EH (cell line): ENCODE results near the gene KANK3.

Experiments
- DNase-seq: peaks from one replicate; pipeline ENCODE4 v3.0.0-alpha.2; 2015; ENCODE audit warnings: low read depth

Gene KANK3

DNA sequence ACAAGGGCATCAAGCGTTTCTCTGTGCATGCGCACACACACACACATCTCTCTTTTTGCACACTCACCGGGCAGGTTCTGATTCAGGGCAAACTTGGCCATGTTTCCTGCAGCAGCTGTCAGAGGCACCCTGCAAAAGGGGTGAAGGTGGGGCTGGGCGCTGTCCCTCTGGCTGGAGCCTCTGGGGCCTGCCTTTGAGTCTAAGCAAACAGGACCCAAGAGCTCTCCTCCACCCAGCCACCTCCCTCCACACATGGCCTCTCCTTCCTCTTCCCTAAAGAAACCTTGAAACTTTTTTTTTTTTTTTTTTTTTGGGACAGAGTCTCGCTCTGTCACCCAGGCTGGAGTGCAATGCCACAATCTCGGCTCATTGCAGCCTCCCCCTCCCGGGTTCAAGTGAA, 5.3 kb downstream of the KANK3 start:
- no peak for DNase-seq

DNA sequence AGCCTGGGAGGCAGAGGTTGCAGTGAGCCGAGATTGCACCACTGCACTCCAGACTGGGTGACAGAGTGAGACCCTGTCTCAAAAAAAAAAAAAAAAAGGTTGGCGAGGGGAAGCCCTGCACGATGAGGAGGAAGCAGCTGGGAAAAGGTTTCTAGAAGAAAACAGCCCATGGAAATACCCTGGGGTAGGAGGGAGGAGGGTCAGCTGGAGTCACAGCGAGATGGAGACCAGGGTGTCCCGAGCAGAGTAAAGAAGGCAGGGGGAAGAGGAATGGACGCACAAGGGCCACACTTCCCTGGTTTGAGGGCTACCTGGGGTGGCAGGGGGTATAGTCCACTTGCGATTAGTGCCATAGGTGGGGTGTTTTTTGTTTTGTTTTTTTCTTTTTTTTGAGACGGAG, 6.4 kb downstream of the KANK3 start:
- DNase-seq = no peak

GRCh38 chr19:8336072-8336569, 6.9 kb downstream of the KANK3 start:
- no peak for DNase-seq

GRCh38 chr19:8335343-8336071, 7.6 kb downstream of the KANK3 start:
- no peak for DNase-seq

DNA sequence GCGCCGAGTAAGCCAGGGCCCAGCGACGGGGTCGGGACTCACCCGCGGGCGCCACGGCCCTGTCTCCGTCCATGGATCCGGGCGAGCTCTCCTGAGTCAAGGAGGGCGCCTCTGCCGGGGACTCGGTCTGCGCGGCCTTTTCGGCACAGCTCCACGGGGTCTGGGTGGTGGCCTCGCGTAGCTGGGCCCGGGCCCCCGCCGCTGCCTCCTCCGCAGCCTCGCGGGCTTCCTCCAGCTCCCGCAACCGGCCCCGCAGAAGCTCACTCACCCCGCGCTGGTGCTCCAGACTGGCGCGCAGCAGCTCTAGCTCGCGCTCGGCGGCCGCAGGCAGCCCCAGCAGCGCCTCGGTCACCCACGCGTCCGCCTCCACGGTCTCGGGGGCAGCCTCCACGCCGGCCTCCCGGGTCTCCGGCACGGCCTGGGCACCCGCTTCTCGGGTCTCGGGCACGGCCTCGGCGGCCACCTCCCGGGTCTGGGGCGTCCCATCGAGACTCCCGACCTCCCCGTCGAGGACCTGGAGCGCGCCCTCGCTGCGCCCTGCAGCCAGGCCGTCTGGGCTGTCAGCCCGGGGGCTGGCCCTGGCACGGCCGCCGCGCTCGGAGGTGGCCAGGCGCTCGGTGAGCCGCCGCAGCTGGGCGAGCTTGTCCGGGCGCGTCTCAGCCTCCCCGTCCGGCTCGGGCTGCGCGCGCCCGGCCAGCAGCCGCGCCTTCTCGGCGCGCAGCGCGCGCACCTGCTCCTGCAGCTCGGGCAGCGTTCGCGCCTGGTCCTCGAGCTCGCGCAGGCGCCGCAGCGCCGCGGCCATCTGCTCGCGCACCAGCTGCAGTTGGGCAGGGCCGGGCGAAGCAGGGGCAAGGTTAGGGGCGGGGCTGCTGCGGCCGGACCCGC, 8.4 kb downstream of the KANK3 start:
- peak; percentile 48 for DNase-seq

DNA sequence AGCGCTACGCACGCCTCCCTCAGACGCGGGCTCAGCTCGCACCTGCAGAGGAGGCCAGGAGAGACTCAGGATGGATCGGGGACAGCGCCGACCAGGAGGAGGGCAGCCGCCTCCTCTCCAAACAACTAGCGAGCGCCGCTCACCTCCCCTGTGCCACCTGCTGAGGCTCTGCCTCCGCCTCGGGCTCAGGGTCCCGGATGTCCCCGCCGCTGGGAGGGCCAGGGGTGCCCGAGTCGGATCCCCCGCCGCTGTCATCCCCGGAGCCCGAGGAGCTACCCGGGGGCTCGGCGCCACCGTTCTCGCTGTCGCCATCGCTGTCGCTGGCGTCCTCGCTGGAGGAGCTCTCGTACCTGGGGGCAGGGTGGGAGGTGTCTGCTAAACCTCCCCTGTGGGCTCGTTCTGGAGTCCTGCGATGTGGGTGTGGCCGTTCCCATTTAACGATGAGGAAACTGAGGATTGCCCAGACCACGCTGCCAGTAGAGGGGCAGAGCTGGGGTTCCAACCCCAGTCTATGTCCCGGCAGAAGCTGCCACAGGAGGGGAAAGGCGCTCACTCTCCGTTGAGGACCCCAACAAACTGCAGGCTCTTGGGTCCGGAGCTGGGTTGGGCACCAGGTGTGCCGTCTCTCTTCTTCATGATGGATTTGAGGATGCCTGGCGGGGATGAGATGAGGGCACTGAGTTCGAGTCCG, 9.2 kb downstream of the KANK3 start:
- no peak for DNase-seq

DNA sequence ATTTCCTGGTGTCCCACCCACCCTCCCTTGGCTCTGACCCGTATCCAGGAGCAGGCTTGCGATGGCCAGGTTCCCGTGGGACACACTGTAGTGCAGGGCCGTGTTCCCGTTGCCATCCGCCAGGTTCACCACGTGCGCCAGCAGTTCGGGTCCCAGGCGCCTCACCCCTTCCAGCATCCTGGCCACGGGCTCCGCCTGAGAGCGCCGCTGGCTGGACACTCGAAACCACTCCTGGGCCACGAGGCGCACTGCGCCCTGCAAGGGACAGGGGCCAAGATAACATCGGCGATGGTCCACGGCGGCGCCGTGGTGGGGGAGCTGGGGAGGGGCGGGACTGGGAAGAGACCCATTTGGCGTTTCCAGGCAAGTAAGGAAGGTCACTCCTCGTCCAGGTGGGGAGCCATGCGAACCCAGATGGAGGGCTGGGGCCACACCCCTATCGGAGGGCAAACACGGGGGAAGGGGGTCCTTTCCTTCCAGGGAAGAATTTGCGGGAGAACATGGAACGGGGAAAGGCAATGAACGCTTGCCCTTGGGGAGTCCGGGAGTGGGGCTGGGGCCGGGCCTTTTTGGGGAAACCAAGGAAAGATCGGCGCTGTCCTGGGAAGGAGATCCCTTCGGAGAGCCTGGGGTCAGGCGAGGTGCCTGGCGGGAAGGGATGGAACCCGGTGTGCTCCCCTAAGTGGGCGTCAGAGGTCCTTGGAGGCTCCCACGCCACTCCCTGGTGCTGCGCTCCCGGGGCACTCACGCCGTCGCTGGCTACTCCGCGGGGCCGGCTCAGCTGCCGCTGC, 9.9 kb downstream of the KANK3 start:
- no peak for DNase-seq

DNA sequence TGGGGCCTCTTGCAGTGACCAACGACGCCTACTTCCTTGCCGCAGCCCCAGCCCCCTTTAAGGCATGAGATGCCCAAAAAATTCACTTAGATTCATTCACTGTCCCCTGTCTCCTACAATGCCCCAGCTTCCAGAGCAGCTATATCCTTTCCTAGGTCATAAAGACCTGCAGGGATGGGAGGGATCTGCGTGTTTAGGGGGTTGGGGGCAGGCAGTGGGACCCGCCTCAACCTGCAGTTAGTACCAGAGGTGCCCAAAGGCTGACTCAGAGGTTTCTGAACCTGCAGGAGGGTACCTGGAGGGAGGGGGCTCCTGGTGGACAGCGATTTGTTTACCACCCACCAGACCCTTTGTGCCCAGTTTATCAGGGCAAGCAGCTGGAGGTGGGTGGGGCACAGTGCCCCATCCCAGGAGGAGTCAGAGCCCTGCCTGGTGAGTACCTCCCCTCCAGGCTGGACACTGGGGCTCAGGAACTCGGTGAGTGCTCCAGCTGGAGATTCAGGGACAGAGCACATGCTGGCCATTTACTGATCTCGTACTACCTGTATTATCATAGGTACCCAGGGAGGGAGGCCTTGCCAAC, 11.7 kb downstream of the KANK3 start:
- DNase-seq = no peak

DNA sequence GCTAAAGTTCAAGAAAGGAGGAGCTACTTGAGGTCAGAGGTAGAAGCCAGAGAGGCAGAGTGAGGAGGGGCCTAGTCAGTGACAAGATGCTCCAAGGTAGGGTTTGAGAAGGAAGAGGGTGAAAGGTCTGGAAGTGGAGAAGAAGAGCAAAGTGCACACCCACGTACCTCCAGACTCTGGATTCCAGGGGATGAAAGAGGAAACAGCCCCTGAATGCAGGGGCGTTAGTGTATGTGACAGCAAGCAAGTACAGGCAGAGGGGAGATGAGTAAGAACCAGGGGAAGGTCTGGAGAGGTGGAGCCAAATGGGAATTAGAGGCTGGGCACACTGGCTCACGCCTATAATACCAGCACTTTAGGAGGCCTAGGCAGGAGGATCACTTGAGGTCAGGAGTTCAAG, 13.1 kb downstream of the KANK3 start:
- DNase-seq = no peak

DNA sequence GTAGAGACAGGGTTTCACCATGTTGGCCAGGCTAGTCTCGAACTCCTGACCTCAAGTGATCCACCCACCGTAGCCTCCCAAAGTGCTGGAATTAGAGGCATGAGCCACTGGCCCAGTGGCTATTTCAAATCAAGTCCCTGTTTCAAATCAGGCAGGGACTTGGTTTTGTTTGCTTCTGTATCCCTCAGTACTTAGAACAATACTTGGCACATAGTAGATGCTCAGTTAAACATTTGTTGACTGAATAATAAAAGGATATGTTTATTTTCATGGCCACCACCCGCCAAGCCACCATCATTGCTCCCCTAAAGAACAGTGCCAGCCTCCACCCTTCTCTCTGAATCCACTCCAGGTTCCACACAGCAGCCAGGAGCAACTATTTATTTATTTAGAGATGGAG, 17.6 kb downstream of the KANK3 start:
- DNase-seq = no peak

- no peak for DNase-seq
Measured at GRCh38 chr19:8324186-8325050, 18.6 kb downstream of the KANK3 start.

DNA sequence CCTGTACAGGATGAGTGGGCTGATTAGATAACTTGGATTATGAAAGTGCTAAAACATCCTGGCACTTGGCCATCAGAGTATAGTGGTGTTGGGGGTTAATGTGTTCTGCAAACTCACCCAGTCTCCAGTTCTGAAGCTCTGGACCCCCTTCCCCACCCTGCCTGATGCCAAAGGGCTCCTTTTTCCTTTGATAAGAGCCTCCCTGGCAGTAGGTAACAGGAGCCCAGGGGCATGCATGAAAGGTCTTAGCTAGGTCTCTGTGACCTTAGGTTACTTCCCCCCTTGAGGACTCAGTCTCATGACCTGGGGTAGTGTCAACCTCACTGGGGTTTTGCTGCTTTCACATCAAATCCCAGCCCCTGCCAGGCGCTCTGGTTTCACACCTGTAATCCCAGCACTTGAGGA, 19.3 kb downstream of the KANK3 start:
- DNase-seq = no peak

DNA sequence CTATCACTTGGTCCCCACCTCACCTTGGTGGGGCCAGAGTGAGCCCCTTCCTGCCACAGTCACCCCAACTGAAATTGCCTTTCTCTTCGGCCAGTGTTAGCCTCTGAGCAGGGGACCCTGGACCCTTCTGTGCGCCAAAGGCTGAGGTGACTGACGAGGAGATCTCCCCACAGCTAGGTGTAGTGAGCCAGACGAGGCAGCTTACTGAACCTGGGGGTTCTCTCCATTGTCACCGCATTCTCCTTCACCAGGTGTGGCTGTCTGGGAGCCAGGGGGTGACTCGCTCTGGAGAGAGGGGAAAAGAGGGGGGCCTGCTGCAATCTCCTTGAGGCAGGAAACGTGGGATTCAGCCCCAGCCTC, 20.4 kb downstream of the KANK3 start:
- no peak for DNase-seq

DNA sequence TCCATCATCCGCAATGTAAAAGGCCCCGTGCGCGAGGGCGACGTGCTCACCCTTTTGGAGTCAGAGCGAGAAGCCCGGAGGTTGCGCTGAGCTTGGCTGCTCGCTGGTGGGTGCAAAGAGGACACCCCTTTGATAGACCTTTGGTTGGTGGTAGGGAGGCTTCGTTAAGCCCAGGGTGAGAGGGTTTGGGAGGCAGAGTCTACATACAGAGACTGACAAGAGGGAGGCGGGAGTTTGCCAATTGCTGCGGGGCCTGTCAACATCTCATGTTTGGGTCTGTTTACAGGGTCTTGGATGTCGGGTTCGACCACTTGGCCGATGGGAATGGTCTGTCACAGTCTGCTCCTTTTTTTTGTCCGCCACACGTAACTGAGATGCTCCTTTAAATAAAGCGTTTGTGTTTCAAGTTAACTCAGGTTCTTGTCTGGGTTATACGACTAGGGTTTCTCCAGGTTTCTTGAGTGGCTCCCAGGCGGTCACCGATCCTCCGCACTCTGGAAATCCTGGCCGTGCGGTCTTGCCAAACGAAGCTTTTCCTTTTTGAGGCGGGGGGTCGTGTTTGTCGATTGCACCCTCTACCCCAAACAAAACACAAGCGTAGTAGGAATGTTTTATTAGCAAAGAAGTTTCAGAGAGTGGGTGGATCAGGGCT, 20.9 kb downstream of the KANK3 start:
- no peak for DNase-seq

GRCh38 chr19:8321067-8321985, 21.7 kb downstream of the KANK3 start, which contains the start of the genes NDUFA7 and RPS28:
Gene NDUFA7, minus strand, starts transcription at chr19:8321375. Its CDS starts 17 bp downstream, at chr19:8321358.
Gene RPS28, plus strand, starts transcription at chr19:8321496. Its CDS starts 35 bp downstream, at chr19:8321531.
- peak; percentile 95 for DNase-seq

- peak; percentile 29 for DNase-seq
Measured at GRCh38 chr19:8320564-8321066, 22.4 kb downstream of the KANK3 start.

DNA sequence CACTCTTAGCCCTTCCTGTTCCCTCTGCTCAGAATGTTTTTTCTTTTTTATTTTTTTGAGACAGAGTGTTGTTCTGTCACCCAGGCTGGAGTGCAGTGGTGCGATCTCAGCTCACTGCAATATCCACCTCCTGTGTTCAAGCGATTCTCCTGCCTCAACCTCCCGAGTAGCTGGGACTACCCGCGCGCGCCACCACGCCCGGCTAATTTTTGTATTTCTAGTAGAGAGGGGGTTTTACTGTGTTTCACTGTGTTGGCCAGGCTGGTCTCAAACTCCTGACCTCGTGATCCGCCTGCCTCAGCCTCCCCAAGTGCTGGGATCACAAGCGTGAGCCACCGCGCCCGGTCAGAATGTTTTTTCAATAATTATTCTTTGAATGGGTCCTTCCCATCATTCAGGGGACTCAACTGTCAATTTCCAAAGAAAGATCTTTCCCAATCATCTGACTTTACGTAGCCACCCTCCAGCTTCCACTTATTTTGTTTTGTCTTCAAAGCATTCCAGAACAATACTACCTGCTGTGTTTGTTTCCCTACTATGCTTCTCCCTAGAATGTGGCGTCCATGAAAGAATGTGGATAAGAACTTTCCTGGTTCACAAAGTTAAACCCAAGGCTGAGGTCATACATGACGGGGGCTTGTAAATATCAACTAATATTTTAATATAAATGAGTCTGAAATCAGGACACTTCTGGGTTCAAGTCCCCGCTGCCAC, 23.1 kb downstream of the KANK3 start:
- no peak for DNase-seq

DNA sequence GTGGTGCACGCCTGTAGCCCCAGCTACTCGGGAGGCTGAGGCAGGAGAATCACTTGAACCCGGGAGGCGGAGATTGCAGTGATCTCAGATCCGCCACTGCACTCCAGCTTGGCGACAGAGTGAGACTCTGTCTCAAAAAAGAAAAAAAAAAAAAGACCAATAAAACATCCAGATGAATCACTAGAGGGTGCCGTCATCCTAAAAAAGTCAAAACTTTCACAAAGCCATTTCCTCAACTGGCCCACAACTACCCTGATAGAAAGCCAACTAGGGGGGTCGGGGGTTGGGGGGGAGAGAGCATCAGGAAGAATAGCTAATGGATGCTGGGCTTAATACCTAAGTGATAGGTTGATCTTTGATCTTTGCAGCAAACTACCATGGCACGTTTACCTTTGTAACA, 24.2 kb downstream of the KANK3 start:
- peak; percentile 35 for DNase-seq
